ENCODE data around the gene TTLL12. TPM values are rescaled to one million over a fixed set of nuclear protein-coding genes. Genes with fewer than 3 reads are reported as not detected.

Gene TTLL12
- total and polyA plus RNA-seq, 2 donors from 2014 or later: 11.5 to 26.3 TPM

DNA sequence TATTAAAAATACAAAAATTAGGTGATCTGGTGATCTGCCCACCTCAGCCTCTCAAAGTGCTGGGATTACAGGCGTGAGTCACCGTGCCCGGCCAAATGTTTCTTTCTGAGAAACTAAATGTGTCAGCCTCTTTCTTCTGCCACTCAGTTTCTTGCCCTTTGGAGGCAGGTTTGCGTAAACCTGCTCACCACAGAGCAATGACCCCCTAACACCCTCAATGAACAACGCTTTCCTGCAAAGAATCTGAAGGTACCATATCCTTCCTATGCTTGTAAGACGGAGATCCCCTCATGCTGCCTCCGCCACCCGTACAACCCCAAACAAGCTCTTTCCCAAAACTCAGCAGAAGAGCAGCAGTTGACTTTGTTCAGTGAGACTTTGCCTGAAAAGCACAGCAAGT, 38.7 kb upstream of the TTLL12 start:
- TF ChIP-seq CTCF (IDR thresholded peaks at IDR 0.05; ENCODE audit: borderline replicate concordance, extremely low read depth, insufficient read depth): no peak
- no peaks in the 10 kb centered on the region for H3K9me3 ChIP-seq (ENCODE audit: control insufficient read depth in 2 of 3, insufficient read depth in 1 of 3, low read length in 3 of 3)
- no peak overlapping the region for H3K4me3 ChIP-seq (ENCODE audit: low read length in 3 of 3)
- no peaks in the 10 kb centered on the region for H3K36me3 ChIP-seq (ENCODE audit: control insufficient read depth in 2 of 3, insufficient read depth in 3 of 3, low read length in 3 of 3)
- H3K27me3 ChIP-seq (ENCODE audit: control insufficient read depth, insufficient read depth, low read length): no peaks in the 10 kb centered on the region
- FAIRE-seq: no peak
- no peak overlapping the region for H3K27ac ChIP-seq (ENCODE audit: low read depth in 2 of 2, low read length in 2 of 2)
- peaks cover 0 to 6% (median 0%) of the 10 kb centered on the region in 3 donors for H3K4me1 ChIP-seq (ENCODE audit: control insufficient read depth in 2 of 3, insufficient read depth in 2 of 3, low read depth in 1 of 3, low read length in 3 of 3)
- intact Hi-C loops (cut with DNase I): no loop called here
- H3K9ac ChIP-seq (ENCODE audit: low read length in 3 of 3): no peak overlapping the region
- no peak for DNase-seq

- Histone ChIP-seq H3K9ac (ENCODE audit: low read length in 3 of 3) (no peak overlapping the region), H3K27ac (ENCODE audit: low read depth in 2 of 2, low read length in 2 of 2) (no peak overlapping the region), H3K4me1 (ENCODE audit: control insufficient read depth in 2 of 3, insufficient read depth in 2 of 3, low read depth in 1 of 3, low read length in 3 of 3) (peaks cover 0 to 6% (median 0%) of the 10 kb centered on the region in 3 donors), H3K4me3 (ENCODE audit: low read length in 3 of 3) (no peak overlapping the region), H3K36me3 (ENCODE audit: control insufficient read depth in 2 of 3, insufficient read depth in 3 of 3, low read length in 3 of 3) (no peaks in the 10 kb centered on the region), H3K27me3 (ENCODE audit: control insufficient read depth, insufficient read depth, low read length) (no peaks in the 10 kb centered on the region), H3K9me3 (ENCODE audit: control insufficient read depth in 2 of 3, insufficient read depth in 1 of 3, low read length in 3 of 3) (no peaks in the 10 kb centered on the region)
- TF ChIP-seq CTCF (IDR thresholded peaks at IDR 0.05; ENCODE audit: borderline replicate concordance, extremely low read depth, insufficient read depth): no peak
- FAIRE-seq: no peak
- intact Hi-C loops (cut with DNase I): no loop called here
- no peak for DNase-seq
Observed at GRCh38 chr22:43222987-43223386, 36.1 kb upstream of the TTLL12 start.

DNA sequence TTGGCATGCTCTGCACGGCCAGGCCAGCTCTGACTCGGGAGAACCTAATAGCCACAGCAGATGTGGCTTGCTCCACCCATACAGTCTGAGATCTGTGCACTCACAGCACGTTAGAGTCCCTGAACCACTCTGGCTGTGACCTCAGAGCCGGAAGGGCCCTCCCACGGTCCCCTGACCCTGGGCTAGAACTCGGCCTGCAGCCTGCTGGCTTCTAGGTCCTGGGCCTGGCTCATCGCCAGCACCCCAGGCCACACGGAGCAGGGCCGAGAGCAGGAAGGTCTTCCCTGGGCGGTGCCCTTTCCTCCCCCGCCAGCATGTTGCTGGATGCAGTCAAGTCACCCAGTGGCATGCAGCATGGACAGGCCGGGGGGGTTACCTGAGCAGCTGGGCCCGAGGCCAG, 35.3 kb upstream of the TTLL12 start:
- Histone ChIP-seq H3K9ac (ENCODE audit: low read length in 3 of 3) (no peak overlapping the region), H3K4me1 (ENCODE audit: control insufficient read depth in 2 of 3, insufficient read depth in 2 of 3, low read depth in 1 of 3, low read length in 3 of 3) (peaks cover 0 to 6% (median 0%) of the 10 kb centered on the region in 3 donors), H3K36me3 (ENCODE audit: control insufficient read depth in 2 of 3, insufficient read depth in 3 of 3, low read length in 3 of 3) (no peaks in the 10 kb centered on the region), H3K27ac (ENCODE audit: low read depth in 2 of 2, low read length in 2 of 2) (no peak overlapping the region), H3K9me3 (ENCODE audit: control insufficient read depth in 2 of 3, insufficient read depth in 1 of 3, low read length in 3 of 3) (no peaks in the 10 kb centered on the region), H3K27me3 (ENCODE audit: control insufficient read depth, insufficient read depth, low read length) (no peaks in the 10 kb centered on the region), H3K4me3 (ENCODE audit: low read length in 3 of 3) (no peak overlapping the region)
- intact Hi-C loops (cut with DNase I): no loop called here
- TF ChIP-seq CTCF (IDR thresholded peaks at IDR 0.05; ENCODE audit: borderline replicate concordance, extremely low read depth, insufficient read depth): no peak
- DNase-seq (no peak), FAIRE-seq (no peak)
